ENCODE measurements around the gene ENTHD1. TPM values are rescaled to one million over a fixed set of nuclear protein-coding genes. Genes with fewer than 3 reads are reported as not detected.

Gene ENTHD1
- total and polyA plus RNA-seq, 2 experiments from 2014 or later = not detected

DNA sequence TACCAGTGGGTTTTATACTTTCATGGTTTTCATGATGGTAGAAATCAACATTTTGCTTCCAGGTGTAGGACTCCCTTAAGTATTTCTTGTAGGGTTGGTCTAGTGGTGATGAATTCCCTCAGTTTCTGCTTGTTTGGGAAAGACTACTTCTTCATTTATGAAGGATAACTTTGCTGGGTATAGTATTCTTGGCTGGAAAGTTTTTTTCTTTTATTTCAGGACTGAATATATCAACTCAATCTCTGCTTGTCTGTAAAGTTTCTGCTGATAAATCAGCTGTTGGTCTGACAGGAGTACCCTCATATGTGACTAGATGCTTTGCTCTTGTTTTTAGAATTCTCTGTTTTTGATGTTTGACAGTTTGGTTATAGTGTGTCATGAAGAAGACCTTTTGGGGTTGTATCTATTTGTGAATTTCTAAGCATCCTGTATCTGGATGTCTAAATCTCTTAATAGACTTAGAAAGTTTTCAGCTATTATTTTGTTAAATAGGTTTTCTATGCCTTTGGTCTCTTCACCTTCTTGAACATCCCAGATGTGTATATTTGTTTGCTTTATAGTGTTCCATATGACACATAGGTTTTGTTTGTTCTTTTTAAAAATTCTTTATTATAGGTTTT, 95.9 kb downstream of the ENTHD1 start:
- no peaks in the 10 kb centered on the region for H3K9me3 ChIP-seq (ENCODE audit: low read depth)
- H3K27ac ChIP-seq = no peak overlapping the region
- H3K4me1 ChIP-seq (ENCODE audit: low read depth) = peaks cover 13% of the 10 kb centered on the region
- TF ChIP-seq, protein P1, sequence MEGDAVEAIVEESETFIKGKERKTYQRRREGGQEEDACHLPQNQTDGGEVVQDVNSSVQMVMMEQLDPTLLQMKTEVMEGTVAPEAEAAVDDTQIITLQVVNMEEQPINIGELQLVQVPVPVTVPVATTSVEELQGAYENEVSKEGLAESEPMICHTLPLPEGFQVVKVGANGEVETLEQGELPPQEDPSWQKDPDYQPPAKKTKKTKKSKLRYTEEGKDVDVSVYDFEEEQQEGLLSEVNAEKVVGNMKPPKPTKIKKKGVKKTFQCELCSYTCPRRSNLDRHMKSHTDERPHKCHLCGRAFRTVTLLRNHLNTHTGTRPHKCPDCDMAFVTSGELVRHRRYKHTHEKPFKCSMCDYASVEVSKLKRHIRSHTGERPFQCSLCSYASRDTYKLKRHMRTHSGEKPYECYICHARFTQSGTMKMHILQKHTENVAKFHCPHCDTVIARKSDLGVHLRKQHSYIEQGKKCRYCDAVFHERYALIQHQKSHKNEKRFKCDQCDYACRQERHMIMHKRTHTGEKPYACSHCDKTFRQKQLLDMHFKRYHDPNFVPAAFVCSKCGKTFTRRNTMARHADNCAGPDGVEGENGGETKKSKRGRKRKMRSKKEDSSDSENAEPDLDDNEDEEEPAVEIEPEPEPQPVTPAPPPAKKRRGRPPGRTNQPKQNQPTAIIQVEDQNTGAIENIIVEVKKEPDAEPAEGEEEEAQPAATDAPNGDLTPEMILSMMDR (IDR thresholded peaks at IDR 0.05; ENCODE audit: low read depth, low read length) = no peak
- no peaks in the 10 kb centered on the region for H3K27me3 ChIP-seq
- H3K4me3 ChIP-seq = no peak overlapping the region
- H3K36me3 ChIP-seq = no peaks in the 10 kb centered on the region
- DNase-seq (ENCODE audit: low read depth in 1 of 2, low spot score in 1 of 2) = no peak

DNA sequence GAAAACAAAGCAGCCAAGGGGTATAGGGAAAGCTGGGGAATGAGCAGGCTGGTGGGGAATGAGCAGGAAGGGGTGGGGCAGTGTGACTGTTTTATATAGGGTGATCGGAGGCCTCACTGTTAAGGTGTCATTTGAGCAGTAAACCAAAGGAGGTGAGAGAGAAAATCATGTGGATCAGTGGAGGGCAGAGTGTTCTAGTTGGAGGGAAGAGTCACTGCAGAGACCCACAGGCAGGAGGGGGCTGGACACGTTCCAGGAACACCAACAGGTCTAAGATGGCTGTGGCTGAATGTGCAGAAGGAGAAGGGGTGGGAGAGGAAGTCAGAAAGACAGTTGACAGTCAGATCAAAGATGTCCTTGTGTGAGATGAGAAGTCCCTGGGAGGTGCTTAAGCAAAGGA, 103.8 kb downstream of the ENTHD1 start:
- Histone ChIP-seq H3K27me3 (no peaks in the 10 kb centered on the region), H3K4me1 (ENCODE audit: low read depth) (no peaks in the 10 kb centered on the region), H3K9me3 (ENCODE audit: low read depth) (no peaks in the 10 kb centered on the region), H3K36me3 (no peaks in the 10 kb centered on the region), H3K4me3 (no peak overlapping the region), H3K27ac (no peak overlapping the region)
- TF ChIP-seq, protein P1 (IDR thresholded peaks at IDR 0.05; ENCODE audit: low read depth, low read length) = no peak
- DNase-seq (ENCODE audit: low read depth in 1 of 2, low spot score in 1 of 2) = no peak

DNA sequence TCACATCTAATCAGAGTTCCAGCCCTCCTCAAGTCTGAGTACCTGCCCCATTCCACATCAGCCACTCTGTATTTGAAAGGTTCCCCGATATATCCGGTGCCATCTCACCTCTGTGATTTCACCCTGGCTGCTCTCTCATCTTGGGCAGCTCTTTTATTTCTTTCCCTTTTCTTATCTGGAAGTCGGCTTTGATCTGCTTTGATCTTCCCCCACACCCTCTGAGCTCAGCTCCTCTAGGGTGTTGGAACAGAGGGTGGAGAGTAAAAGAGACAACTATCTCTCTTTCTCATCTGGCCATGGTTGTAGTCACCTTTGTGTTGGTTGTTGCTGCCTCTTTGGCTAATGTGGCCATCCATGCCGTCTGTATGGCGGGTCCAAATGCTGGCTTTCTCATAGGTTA, 108.3 kb downstream of the ENTHD1 start:
- Histone ChIP-seq H3K36me3 (no peaks in the 10 kb centered on the region), H3K4me1 (ENCODE audit: low read depth) (no peaks in the 10 kb centered on the region), H3K4me3 (no peak overlapping the region), H3K9me3 (ENCODE audit: low read depth) (no peaks in the 10 kb centered on the region), H3K27me3 (peaks cover 2% of the 10 kb centered on the region), H3K27ac (no peak overlapping the region)
- DNase-seq (ENCODE audit: low read depth in 1 of 2, low spot score in 1 of 2) = no peak
- TF ChIP-seq, protein P1 (IDR thresholded peaks at IDR 0.05; ENCODE audit: low read depth, low read length) = no peak

DNA sequence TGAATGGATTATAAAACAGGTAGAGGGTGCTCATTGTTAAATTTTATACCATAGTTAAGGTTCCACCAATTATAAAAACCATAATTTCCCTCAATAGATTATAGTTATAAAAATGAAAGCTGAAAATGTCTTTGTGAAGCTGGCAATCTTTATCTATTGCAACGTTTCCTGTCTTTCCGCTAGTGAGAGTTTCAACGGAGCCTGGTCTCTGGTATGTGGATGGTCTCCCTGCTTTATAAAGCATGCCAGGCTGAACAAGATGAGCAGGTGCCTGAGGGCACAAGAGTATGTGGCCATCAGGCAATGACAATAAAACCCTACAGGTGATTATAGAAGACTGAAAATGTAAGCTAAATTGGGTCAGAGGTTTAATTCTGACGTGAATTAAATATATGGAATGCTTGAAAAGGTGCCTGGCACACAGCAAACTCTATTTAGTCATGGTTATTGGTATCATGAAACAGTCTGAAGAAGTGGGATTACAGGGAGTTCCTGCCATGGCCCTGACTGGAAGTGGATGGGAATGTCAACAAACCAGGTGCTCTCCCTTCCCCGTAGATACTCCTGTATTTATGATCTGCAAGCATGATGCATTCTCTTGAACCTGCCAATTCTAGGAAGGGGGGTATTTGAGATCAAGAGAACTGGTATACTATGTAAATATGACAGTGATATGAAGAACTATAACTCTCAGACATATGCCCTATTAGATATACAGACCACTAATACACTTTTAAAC, 115.7 kb downstream of the ENTHD1 start:
- Histone ChIP-seq H3K36me3 (no peaks in the 10 kb centered on the region), H3K27me3 (peaks cover 15% of the 10 kb centered on the region), H3K27ac (no peak overlapping the region), H3K4me3 (no peak overlapping the region), H3K9me3 (ENCODE audit: low read depth) (no peaks in the 10 kb centered on the region), H3K4me1 (ENCODE audit: low read depth) (no peaks in the 10 kb centered on the region)
- DNase-seq (ENCODE audit: low read depth in 1 of 2, low spot score in 1 of 2) = no peak
- TF ChIP-seq, protein P1 (IDR thresholded peaks at IDR 0.05; ENCODE audit: low read depth, low read length) = no peak

DNA sequence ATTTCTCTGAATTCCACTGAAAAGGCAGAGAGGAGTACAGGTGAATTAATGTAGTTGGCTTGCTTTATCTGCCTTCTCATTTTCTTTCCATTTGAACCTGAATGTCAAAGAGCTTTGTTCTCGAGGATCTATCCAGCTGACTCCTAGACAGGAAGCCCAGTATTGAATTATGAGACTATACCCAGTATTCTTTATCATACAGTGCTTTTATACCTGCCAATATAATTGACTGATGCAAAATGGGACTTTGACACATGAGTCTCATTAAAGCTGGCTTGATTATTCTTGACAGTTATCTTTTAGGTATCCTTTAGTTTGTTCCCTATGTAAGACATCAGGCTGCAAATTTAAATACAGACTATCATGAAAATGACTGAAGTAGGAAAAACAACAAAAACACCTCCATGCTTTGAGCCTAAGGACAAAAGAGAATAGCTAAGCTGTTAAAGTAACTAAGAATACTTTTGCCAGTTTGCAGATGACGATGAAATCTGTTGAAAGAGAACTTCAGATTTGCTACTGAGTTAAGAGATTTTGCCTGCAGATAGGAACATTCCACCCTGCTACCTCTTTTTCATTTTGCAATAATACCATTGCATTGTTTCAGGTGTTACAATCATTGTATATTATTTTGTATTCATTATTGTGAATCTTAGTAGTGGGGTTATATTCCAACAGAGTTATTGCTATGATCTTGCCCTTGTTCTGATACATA, 117.1 kb downstream of the ENTHD1 start:
- H3K4me3 ChIP-seq = no peak overlapping the region
- H3K27ac ChIP-seq = no peak overlapping the region
- DNase-seq (ENCODE audit: low read depth in 1 of 2, low spot score in 1 of 2) = no peak
- no peaks in the 10 kb centered on the region for H3K4me1 ChIP-seq (ENCODE audit: low read depth)
- H3K9me3 ChIP-seq (ENCODE audit: low read depth) = no peaks in the 10 kb centered on the region
- H3K27me3 ChIP-seq = peaks cover 14% of the 10 kb centered on the region
- TF ChIP-seq, protein P1 (IDR thresholded peaks at IDR 0.05; ENCODE audit: low read depth, low read length) = no peak
- H3K36me3 ChIP-seq = no peaks in the 10 kb centered on the region

Data from cardiac muscle cell (in vitro differentiated cells and primary cell).